Endodermal cell (in vitro differentiated cells): ENCODE measurements around the gene DDX28. TPM values are rescaled to one million over a fixed set of nuclear protein-coding genes. Genes with fewer than 3 reads are reported as not detected.

Experiments
- DNase-seq: peaks from one replicate; pipeline ENCODE4 v3.0.0-alpha.2; 2017
- H3K27ac ChIP-seq: 2 replicates; pipeline ENCODE4 v1.5.1; 2013; ENCODE audit warnings: mild to moderate bottlenecking, low read depth, low read length, moderate library complexity
- H3K27me3 ChIP-seq: 2 replicates; pipeline ENCODE4 v1.6.1; 2013; ENCODE audit warnings: mild to moderate bottlenecking, low read length, moderate library complexity; ENCODE audit not compliant: insufficient read depth, control insufficient read depth, poor library complexity, severe bottlenecking
- H3K36me3 ChIP-seq: 2 replicates; pipeline ENCODE4 v1.7.0; 2013; ENCODE audit warnings: mild to moderate bottlenecking, low read length, moderate library complexity; ENCODE audit not compliant: control insufficient read depth, insufficient read depth
- H3K4me1 ChIP-seq: one replicate; pipeline ENCODE4 v1.7.0; 2013; ENCODE audit warnings: low read length; ENCODE audit not compliant: control insufficient read depth, insufficient read depth
- H3K4me3 ChIP-seq: 2 replicates; pipeline ENCODE4 v1.5.1; 2013; ENCODE audit warnings: mild to moderate bottlenecking, low read length, moderate library complexity
- H3K9ac ChIP-seq: 2 replicates; pipeline ENCODE4 v1.6.1; 2013; ENCODE audit warnings: mild to moderate bottlenecking, low read length, moderate library complexity; ENCODE audit not compliant: poor library complexity, severe bottlenecking; ENCODE audit errors: extremely low read depth
- H3K9me3 ChIP-seq: 2 replicates; pipeline ENCODE4 v1.6.1; 2013; ENCODE audit warnings: mild to moderate bottlenecking, low read length, moderate library complexity; ENCODE audit not compliant: control insufficient read depth
- H3K27ac Mint-ChIP-seq: 2 replicates; pipeline ENCODE4 v1.8.0; 2020; ENCODE audit warnings: mixed read lengths
- H3K27me3 Mint-ChIP-seq: 2 replicates; pipeline ENCODE4 v1.8.0; 2021; ENCODE audit warnings: mild to moderate bottlenecking, mixed read lengths; ENCODE audit not compliant: insufficient read depth
- H3K36me3 Mint-ChIP-seq: 2 replicates; pipeline ENCODE4 v1.8.0; 2020; ENCODE audit warnings: low read depth, mixed read lengths
- H3K4me1 Mint-ChIP-seq: 2 replicates; pipeline ENCODE4 v1.8.0; 2020; ENCODE audit warnings: mixed read lengths
- H3K4me3 Mint-ChIP-seq: 2 replicates; pipeline ENCODE4 v1.8.0; 2020; ENCODE audit warnings: mild to moderate bottlenecking, moderate library complexity, mixed read lengths
- H3K9me3 Mint-ChIP-seq: 2 replicates; pipeline ENCODE4 v1.8.0; 2020; ENCODE audit warnings: mild to moderate bottlenecking, mixed read lengths
- WGBS, 2 experiments: methylation state at CpG; one replicate each; pipeline versions ENCODE4 v1.1.5 to v1.1.7; 2013; ENCODE audit warnings: missing lambda C conversion rate in 2 of 2, mixed read lengths in 1 of 2; ENCODE audit not compliant: insufficient coverage in 1 of 2, insufficient read length in 1 of 2; 5-methylcytosine and 5-hydroxymethylcytosine counted together
- total RNA-seq, 2 donors: library from RNA; stranded (reverse); fragmentation: NEBNext Ultra II Directional in 1 of 2; extraction: Animal tissue kit (Norgen Biotek cat#: 25700) in 1 of 2; gene quantifications; 2 replicates in 1 of 2; 3 replicates in 1 of 2; pipeline ENCODE4 v1.2.1, GENCODE V29; 2021
- TF ChIP-seq, protein P1 (sequence below): fragments of 200-600 bp; sonication (generic); conservative IDR thresholded peaks from 2 replicates; pipeline ENCODE4 v1.5.0; 2021; ENCODE audit warnings: antibody characterized with exemption, mild to moderate bottlenecking

The DDX28 gene
- total RNA-seq, 2 donors from 2014 or later = 12.1 to 12.3 TPM

DNA sequence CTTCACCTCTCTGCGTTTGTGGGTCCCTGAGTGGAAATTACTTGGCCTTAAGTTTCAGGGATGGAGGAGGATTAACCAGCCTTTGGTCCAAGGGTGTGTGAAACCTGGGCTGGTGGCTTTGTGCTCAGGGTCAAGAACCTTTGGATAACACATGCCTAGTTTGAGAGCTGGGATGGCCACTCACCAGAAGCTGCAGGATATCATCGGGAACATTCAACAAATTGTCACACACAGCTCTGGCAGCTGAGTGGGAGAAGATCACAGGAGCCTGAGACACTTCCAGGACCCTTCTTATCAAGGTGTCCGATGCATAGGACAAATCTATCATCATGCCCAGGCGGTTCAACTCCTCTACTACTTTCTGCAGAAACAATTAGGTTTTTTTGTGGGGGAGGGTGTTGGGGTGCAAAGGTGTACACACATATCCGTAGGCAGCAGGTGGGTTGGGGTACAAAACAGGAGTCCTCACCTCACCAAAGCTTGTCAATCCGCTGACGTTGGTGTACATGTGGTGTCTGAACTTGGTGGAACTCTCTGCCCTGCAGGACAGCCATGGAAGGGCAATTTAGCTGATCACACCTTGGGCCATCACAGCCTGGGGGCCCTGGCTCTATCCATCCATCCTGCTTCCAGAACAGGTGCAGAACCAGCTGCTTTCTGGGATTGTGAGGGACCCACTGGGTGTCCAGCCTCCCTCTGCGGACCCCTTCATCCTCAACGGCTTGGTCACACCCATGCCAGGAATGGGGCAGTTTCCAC is 45.4 kb downstream of the DDX28 start:
- no peak overlapping the region for H3K4me3 ChIP-seq
- no peaks in the 10 kb centered on the region for H3K36me3 ChIP-seq
- Mint-ChIP-seq H3K27me3 (peaks cover 13% of the 10 kb centered on the region), H3K4me1 (no peaks in the 10 kb centered on the region), H3K9me3 (peaks cover 3% of the 10 kb centered on the region), H3K36me3 (no peaks in the 10 kb centered on the region), H3K27ac (no peak overlapping the region), H3K4me3 (no peak overlapping the region)
- no peak for DNase-seq
- WGBS, 2 experiments = 68 to 87% methylated on average over 3 to 9 of the region's 9 CpGs
- no peaks in the 10 kb centered on the region for H3K4me1 ChIP-seq
- no peaks in the 10 kb centered on the region for H3K9me3 ChIP-seq
- H3K27me3 ChIP-seq = peaks cover 15% of the 10 kb centered on the region
- TF ChIP-seq, protein P1, sequence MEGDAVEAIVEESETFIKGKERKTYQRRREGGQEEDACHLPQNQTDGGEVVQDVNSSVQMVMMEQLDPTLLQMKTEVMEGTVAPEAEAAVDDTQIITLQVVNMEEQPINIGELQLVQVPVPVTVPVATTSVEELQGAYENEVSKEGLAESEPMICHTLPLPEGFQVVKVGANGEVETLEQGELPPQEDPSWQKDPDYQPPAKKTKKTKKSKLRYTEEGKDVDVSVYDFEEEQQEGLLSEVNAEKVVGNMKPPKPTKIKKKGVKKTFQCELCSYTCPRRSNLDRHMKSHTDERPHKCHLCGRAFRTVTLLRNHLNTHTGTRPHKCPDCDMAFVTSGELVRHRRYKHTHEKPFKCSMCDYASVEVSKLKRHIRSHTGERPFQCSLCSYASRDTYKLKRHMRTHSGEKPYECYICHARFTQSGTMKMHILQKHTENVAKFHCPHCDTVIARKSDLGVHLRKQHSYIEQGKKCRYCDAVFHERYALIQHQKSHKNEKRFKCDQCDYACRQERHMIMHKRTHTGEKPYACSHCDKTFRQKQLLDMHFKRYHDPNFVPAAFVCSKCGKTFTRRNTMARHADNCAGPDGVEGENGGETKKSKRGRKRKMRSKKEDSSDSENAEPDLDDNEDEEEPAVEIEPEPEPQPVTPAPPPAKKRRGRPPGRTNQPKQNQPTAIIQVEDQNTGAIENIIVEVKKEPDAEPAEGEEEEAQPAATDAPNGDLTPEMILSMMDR = peak; percentile 26
- no peak overlapping the region for H3K9ac ChIP-seq
- no peak overlapping the region for H3K27ac ChIP-seq

DNA sequence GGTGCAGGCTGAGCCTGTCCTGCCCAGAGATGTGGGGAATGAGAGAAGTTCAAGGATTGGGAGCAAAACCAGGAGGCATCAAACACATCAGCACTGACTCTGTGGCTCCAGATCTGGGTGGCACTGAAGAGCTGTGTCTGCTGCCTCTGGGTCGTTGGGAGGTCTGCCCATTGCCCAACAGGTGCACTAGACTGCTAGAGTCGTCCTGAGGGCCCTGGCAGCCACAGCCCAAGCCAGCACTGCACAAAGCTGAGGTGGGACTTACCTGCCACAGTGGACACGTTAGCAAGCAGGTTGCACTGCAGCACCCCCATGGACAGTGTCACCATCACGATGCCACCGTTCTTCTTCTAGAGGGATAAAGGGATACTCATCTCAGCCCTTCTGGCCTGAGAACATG is 46.0 kb downstream of the DDX28 start:
- Mint-ChIP-seq H3K36me3 (no peaks in the 10 kb centered on the region), H3K4me3 (no peak overlapping the region), H3K27me3 (peaks cover 12% of the 10 kb centered on the region), H3K27ac (no peak overlapping the region), H3K4me1 (no peaks in the 10 kb centered on the region), H3K9me3 (no peaks in the 10 kb centered on the region)
- Histone ChIP-seq H3K9me3 (no peaks in the 10 kb centered on the region), H3K36me3 (no peaks in the 10 kb centered on the region), H3K9ac (no peak overlapping the region), H3K27me3 (peaks cover 15% of the 10 kb centered on the region), H3K4me1 (no peaks in the 10 kb centered on the region), H3K4me3 (no peak overlapping the region), H3K27ac (no peak overlapping the region)
- DNase-seq = no peak
- TF ChIP-seq, protein P1 = no peak
- WGBS, 2 experiments = 78 to 79% methylated on average over 4 to 5 of the region's 5 CpGs

DNA sequence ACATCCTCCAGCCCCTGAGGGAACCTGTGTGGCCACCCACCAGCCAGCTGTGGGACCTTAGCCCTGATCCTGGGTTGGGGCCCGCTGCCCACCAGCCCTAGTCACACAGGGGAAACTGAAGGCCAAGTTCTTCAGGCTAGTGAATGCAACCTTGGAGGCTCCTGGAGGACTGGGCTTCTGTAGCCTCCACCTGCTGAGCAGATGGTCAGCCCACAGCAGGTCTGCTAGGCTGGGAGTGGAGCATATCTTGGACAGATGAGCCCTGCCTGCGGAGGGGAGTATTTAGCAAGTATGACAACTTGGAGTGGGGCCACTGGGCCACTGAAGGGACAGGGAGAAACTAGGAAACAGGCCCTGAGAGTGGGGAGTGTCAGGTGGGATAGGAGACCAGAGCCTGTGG is 46.8 kb downstream of the DDX28 start:
- peaks cover 15% of the 10 kb centered on the region for H3K27me3 ChIP-seq
- Mint-ChIP-seq H3K27ac (no peak overlapping the region), H3K4me3 (no peak overlapping the region), H3K27me3 (peaks cover 13% of the 10 kb centered on the region), H3K4me1 (no peaks in the 10 kb centered on the region), H3K36me3 (no peaks in the 10 kb centered on the region), H3K9me3 (no peaks in the 10 kb centered on the region)
- H3K36me3 ChIP-seq = no peaks in the 10 kb centered on the region
- H3K27ac ChIP-seq = no peak overlapping the region
- 83 to 90% methylated on average over 1 to 2 of the region's 2 CpGs for WGBS, 2 experiments
- H3K9ac ChIP-seq = no peak overlapping the region
- H3K4me1 ChIP-seq = no peaks in the 10 kb centered on the region
- H3K4me3 ChIP-seq = no peak overlapping the region
- peak; percentile 37 for DNase-seq
- TF ChIP-seq, protein P1 = no peak
- H3K9me3 ChIP-seq = no peaks in the 10 kb centered on the region
